ENCODE data around the gene CDC42SE2. TPM values are rescaled to one million over a fixed set of nuclear protein-coding genes. Genes with fewer than 3 reads are reported as not detected.
A peak's percentile ranks its signal among the peaks of the same experiment; 100 is the strongest.
"Not testable (repeated sequence)": the region's sequence is repeated elsewhere in the genome, so short reads cannot be mapped to it uniquely, and the experiment has no call there.

Gene CDC42SE2
- total RNA-seq, 1 donor: 45.6 TPM

- DNase-seq (ENCODE audit: low read depth): no peak
- H3K4me3 ChIP-seq (ENCODE audit: low read depth, low read length): no peak overlapping the region
- TF ChIP-seq, protein P1, sequence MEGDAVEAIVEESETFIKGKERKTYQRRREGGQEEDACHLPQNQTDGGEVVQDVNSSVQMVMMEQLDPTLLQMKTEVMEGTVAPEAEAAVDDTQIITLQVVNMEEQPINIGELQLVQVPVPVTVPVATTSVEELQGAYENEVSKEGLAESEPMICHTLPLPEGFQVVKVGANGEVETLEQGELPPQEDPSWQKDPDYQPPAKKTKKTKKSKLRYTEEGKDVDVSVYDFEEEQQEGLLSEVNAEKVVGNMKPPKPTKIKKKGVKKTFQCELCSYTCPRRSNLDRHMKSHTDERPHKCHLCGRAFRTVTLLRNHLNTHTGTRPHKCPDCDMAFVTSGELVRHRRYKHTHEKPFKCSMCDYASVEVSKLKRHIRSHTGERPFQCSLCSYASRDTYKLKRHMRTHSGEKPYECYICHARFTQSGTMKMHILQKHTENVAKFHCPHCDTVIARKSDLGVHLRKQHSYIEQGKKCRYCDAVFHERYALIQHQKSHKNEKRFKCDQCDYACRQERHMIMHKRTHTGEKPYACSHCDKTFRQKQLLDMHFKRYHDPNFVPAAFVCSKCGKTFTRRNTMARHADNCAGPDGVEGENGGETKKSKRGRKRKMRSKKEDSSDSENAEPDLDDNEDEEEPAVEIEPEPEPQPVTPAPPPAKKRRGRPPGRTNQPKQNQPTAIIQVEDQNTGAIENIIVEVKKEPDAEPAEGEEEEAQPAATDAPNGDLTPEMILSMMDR (IDR thresholded peaks at IDR 0.05; ENCODE audit: insufficient read depth, low read length): no peak
Measured at GRCh38 chr5:131276072-131276471, 12.2 kb downstream of the CDC42SE2 start.

GRCh38 chr5:131277447-131277846 lies 13.6 kb downstream of the CDC42SE2 start:
- TF ChIP-seq, protein P1 (IDR thresholded peaks at IDR 0.05; ENCODE audit: insufficient read depth, low read length): no peak
- no peak for DNase-seq (ENCODE audit: low read depth)
- no peak overlapping the region for H3K4me3 ChIP-seq (ENCODE audit: low read depth, low read length)

GRCh38 chr5:131277875-131278740 lies 14.3 kb downstream of the CDC42SE2 start:
- peak; percentile 8 for DNase-seq (ENCODE audit: low read depth)
- no peak overlapping the region for H3K4me3 ChIP-seq (ENCODE audit: low read depth, low read length)
- TF ChIP-seq, protein P1 (IDR thresholded peaks at IDR 0.05; ENCODE audit: insufficient read depth, low read length): no peak

- DNase-seq (ENCODE audit: low read depth); H3K4me3 ChIP-seq (ENCODE audit: low read depth, low read length): not testable (repeated sequence)
Measured at GRCh38 chr5:131278741-131279124, 14.9 kb downstream of the CDC42SE2 start.

DNA sequence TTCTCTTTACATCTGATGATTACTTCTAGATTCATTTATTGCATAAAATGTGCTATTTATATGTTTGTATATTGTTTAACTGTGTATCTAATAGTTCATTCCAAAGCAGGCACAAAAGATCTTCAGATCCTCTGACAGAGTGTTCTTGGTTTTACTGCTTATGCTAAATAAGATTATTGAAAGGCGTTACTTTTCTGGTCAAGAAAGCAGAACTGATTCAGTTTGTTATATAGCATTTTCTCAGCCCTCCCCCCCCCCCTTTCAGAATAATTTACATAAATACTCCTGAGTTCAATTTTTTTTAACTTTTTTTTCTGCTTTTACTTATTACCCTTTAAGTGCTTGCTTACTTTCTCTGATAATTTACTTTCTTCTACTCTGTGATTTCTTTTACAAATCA lies 15.4 kb downstream of the CDC42SE2 start:
- DNase-seq (ENCODE audit: low read depth): no peak
- H3K4me3 ChIP-seq (ENCODE audit: low read depth, low read length): no peak overlapping the region
- TF ChIP-seq, protein P1 (IDR thresholded peaks at IDR 0.05; ENCODE audit: insufficient read depth, low read length): no peak

- peak; percentile 64 for DNase-seq (ENCODE audit: low read depth)
- H3K4me3 ChIP-seq (ENCODE audit: low read depth, low read length): no peak overlapping the region
- TF ChIP-seq, protein P1 (IDR thresholded peaks at IDR 0.05; ENCODE audit: insufficient read depth, low read length): no peak
Measured at GRCh38 chr5:131280417-131280816, 16.6 kb downstream of the CDC42SE2 start.

DNA sequence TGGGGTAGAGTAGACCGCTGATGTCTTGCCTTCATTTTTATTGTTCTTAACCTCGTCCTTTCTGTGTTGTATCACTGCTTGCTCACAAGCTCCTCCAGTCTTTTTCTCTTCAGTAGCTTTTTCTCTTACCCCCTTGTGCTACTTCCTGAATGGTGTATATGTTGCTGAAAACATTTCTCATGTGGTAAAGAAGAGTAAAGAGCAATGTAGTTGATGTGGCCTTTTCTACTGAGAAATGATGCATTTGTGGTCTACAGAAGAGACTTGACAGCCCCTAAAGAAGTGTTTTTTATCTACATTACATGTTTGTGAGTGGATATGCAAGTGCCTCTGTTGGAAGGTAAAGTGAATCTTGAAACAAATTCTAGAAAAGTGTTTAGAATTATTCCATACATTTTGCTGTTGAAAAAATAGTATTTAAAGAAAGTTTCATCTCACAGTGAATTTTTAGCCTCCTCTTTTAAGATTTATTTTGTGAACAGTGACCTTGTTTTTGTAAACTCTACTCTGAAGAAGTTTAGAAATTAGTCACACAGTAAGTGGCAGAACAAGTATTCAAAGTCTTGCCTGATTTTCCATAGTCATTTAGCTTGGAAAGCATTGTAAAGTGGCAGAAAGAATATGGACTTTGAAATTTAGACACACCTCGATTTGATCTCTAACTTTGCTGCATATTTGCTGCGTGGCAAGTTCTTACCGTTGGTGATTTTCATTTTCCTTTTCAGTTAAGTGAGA lies 17.4 kb downstream of the CDC42SE2 start:
- H3K4me3 ChIP-seq (ENCODE audit: low read depth, low read length): no peak overlapping the region
- TF ChIP-seq, protein P1 (IDR thresholded peaks at IDR 0.05; ENCODE audit: insufficient read depth, low read length): no peak
- DNase-seq (ENCODE audit: low read depth): no peak
